ENCODE data around the gene CERS6.
"Not testable (repeated sequence)": the region's sequence is repeated elsewhere in the genome, so short reads cannot be mapped to it uniquely, and the experiment has no call there.

Gene CERS6

DNA sequence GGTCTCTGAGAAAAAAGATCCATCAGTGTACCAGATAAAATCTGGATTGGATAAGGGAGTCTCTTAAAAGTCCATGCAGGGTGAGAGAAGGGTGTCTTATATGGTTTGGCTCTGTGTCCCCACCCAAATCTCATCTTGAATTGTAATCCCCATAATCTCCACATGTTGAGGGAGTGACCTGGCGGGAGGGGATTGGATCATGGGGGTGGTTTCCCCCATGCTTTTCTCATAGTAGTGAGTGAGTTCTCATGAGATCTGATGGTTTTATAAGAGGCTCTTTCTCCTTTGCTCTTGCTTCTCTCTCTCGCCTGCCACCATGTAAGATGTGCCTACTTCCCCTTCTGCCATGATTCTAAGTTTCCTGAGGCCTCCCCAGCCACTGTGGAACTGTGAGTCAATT, 46.8 kb downstream of the CERS6 start:
- DNase-seq: not testable (repeated sequence)

DNA sequence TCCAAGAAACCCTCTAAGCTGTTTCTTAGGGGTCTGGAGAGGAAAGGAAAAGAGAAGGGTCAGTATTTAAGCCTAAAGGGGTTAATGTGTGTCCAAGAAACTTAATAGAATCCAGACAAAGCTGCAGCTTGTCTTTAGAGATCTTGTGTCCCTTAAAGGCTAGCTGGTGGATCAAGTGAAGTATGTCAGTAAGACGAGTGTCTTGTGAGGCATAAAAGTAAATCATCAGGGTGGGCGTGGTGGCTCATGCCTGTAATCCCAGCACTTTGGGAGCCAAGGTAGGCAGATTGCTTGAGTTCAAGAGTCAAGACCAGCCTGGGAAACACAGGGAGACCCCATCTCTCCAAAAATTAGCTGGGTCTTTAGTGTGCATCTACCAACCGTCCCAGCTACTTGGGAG, 47.8 kb downstream of the CERS6 start:
- no peak for DNase-seq

DNA sequence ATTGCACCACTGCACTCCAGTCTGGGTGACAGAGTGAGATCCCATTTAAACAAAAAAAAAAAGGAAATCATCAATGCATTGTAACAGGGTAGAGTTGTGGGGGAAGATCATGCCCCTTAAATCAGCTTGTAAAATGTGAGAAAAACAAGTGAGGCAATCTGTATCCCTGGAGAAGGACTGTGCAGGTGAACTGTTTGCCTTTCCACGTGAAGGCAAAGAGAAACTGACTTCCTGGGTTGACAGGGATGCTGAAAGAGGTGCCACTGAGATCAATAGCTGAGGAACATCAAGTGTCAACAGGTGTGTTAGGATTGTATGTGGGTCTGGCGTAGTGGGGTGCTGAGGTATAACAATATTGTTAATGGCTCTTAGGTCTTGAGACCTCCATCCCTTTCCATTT, 48.3 kb downstream of the CERS6 start:
- DNase-seq: no peak

DNA sequence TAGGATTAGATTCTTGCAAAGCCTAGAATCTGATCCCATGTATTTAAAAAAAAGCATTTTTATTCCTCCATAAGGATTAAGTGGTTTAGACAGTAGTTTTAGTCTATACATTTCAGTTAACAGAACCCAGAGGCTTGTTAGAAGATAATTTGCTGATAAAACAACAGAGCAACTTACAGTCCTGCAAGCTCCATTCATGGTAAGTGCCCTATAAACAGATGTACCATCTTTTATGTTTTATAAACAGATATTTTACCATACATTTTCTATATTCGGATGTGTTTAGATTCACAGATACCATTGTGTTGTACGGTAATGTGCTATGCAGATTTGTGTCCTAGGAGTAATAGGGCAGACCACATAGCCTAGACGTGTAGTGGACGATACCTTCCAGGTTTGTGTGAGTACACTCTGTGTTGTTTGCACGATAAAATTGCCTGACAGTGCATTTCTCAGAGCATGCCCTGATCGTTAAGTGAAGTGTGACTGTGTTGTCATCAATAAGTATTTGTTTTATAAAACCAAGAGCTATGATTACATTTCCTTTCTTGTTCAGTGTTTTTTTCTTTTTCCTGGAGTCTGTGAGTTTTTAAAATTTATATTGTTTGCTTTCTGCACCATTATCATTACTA, 54.2 kb downstream of the CERS6 start:
- no peak for DNase-seq

DNA sequence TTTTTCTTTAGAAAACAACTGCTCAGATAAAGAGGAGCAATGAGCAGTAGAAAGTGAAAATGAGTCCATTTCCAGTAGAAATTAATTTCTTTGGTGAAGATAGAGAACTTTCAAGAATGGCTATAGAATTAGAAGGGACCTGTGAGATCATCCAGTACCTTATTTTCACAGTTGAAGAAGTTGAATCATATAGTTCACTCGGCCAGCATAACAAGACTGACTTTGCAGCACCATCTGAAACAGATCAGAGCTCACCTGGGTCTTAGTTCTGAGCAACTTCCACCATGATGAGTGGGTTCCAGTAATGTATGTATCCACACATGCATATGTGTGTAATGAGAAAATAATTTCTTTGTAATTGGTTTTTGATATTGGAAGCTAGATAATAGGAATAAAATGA, 58.6 kb downstream of the CERS6 start:
- DNase-seq: no peak

DNA sequence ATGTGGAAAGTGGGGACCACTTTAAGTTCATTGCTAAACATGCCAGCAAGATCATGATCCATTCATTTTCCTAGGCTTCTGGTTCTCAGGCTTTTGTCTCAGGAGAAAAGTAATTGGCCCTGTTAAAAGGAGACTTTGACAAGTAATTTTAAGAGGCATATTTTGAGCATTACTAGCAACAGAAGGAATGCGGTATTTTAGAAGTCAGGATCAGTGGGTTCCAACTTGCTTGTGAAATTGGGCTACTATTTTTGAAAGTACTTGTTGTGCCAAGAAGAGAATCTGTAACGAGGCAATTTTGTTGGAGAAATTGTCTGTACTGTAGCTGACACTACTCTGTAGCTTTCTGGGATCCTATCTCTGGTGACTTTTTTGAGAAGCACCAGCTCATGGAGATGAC, 59.4 kb downstream of the CERS6 start:
- DNase-seq: no peak

DNA sequence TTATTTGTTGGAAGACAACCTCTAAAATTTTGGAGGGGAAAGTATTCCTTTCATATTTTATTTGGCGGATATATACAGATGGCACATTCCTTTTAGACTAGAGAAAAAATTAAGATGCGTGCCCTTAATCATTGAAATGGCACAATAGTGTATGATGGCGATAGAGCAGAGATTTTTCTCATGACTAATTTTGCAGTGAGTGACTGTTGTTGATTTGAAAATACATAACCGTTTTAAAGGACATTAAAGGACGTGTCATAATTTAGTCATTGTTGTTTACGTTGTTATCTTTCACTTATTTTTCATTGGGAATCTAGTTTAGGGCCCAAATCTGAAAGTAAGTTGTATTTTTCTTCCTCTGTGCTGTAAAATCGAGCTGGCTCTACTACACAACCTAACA, 61.7 kb downstream of the CERS6 start:
- DNase-seq: no peak

DNA sequence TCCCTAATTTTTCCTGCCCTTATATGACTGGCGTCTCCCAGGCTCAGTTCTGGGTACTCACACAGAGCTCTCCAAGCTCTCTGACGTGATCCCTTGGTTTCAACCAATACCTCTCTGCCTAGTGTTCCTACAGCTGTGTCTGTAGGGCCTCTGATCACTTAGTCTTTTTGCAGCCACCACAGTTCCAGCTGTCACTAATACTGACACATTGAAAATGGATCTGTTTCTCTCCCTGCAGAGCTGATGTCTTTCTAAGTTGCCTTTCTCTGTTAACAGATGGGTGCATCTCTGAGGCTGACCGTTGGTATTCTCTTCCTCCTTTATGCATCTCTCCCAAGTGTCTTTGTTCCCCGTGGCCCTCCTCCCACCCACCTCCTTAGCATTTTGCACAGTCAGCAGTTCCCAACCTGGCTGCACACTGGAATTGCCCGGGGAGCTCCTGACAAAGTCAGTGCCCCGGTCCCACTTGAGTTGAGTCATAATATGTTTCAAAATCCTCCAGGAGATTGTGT, 62.5 kb downstream of the CERS6 start:
- DNase-seq: no peak

DNA sequence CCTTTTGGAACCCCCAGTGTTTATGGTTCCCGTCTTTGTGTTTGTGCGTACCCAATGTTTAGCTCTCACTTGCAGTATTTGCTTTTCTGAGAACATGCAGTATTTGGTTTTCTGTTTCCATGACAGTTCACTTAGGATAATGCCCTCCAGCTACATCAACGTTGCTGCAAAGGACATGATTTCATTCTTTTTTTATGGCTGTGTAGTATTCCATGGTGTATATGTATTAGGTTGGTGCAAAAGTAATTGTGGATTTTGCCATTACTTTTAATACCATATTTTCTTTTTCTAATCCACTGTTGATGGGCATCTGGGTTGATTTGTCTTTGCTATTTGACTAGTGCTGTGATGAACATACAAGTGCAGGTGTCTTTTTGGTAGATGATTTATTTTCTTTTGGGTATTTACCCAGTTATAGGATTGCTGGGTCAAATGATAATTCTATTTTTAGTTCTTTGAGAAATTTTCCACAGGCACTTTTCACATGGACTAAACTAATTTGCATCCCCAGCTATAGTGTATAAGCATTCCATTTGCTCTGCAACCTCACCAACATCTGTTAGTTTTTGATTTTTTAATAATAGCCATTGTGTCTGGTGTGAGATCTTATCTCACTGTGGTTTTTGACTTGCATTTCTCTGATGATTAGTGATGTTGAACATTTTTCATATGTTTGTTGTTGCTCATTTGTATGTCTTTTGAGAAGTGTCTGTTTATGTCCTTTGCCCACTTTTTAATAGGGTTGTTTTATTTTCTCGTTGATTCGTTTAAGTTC, 63.6 kb downstream of the CERS6 start:
- no peak for DNase-seq

DNA sequence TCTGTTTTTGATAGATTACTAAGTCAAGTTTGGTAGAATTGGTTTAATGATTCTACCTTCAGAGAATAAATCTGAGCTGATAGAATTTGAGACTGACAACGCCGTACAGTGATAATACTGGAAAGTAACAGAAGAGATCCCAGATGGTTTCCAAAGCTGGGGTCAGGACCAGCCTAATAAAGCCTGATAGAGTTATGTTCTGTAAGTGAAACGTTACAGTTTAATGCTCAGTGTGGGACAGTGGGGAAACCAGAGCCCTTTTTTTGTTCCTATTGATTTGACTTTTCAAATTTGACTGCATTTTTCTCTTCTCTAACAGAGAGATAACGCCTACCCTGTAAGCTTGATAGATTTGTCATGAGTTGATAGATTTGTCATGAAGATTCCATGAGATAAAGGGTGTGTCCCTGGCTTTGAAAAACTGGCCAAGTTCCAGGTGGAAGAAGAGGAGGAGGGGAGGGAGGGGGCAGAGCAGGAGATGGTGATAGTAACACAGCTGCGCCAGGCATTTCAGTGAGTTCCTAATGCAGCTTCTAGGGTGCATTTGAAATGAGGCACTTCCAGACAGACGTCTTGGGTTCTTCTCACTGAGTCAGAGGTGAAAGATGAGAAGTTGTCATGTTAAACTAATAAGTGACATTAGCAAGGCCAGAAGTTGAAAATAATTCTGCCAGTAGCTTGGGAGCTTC, 65.1 kb downstream of the CERS6 start:
- DNase-seq: no peak

DNA sequence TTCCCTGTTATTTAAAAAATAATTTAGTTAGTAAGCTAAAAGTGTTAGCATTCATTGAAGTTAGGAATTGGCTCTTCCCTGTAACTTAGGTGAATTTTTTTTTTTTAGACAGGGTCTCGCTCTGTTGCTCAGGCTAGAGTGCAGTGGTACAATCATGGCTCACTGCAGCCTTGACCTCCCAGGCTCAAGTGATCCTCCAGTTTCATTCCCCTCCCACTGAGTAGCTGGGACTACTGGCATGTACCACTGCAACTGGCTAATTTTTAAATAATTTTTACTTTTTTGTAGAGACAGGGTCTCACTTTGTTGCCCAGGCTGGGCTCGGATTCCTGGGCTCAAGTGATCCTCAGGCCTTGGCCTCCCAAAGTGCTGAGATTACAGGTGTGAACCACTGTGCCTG, 66.4 kb downstream of the CERS6 start:
- no peak for DNase-seq

DNA sequence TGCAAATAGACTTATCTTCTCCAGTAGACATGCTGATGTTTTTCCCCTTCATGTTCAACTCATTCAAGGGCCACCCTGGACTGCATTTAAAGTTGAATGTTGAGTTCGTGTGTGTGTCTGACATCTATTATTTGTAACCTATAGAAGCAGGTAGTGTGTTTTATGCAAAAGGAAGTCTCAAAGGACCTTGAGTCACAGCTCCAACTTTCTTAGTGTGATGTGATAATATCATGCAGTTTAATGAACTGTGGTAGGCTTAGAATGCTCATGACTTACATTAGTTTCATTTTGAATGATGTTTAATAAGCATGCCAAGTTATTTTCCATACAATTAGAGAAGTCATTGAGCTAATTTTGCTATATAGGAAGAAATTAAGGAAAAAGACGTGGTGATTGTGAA, 67.9 kb downstream of the CERS6 start:
- no peak for DNase-seq

DNA sequence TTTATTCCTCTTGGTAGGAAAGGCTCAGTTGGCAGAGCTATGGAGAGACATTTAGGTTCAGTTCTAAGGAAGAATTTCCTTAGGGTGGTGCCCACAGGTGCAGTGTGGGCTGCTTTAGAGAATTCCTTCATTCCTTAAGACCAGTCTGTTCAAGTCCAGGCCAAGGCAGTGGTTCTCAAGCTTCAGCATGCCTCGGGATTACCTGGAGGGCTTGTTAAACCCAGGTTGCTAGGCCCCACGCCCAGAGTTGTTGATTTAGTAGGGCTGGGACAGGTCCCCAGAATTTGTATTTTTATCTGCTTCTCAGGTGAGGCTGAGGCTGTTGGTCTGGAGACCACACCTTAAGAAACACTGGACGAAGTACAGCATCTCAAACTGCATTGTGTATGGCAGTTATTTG, 68.9 kb downstream of the CERS6 start:
- DNase-seq: no peak

DNA sequence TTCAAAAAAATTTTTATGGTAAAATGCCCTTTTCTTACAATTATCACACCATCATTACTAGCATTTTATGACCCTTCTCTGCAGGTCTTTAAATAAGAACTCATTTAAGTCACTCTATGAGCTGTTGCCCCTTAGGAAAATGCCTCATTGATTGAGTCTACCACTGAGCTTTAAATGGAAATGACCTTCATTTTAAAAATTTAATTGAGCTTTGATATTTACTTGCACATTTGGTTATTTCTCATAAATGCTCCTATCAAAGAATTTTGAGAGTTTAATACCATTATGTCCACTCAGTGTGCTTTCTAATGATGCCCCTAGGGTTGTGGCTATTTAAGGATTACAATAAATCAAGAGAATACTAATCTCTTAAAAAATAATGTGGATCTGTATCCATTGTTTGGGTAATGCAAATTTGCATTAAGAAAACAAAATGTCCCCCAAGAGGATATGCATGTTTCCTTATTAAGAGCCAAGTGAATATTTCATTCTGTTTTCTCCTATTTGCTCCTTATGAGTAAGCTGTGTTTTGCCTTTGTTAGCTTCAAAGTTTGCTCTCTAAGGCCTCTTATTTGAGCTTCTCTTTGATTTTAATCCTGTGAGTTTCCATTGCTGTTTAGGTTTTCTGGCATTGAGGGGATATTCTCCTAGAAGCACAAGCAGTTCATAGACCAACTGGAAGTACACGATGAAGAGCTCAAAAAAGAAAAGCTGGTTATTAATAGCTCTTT, 69.8 kb downstream of the CERS6 start:
- DNase-seq: no peak

DNA sequence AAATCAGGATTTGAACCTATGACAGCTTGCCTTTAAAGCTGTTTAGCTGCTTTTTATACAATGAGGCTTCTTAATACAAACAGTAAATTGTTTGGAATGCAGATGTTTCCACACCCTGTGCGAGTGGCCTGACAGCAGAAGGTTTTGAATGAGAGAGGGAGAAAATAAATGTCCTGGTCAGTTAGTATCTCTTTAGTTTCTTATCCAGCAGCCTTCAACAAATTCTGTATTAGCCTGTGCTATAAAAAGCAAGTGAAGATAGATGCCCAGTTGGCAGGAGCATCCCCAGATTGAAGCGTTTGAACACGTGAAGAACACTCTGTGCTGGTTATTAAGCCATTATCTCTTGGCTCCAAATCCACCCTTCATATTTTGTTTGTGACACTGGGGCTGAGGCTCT, 70.6 kb downstream of the CERS6 start:
- no peak for DNase-seq

DNA sequence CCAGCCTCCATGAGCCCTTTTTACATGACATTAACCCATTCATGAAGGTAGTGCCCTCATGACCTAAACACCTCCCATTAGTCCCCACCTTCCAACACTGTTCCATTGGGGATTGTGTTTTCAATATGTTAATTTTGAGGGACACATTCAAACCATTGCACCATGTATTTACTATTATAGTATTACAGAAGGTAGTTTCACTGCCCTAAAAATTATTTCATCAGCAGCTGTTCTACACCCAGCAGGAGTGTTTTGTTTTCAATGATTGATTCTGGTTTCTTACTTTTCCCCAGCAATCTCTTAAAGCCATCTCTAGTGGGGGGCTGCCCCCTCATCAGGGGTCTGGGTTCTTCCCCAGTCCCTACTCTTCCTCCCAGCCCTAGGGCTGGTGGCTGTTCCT, 71.9 kb downstream of the CERS6 start:
- no peak for DNase-seq

DNA sequence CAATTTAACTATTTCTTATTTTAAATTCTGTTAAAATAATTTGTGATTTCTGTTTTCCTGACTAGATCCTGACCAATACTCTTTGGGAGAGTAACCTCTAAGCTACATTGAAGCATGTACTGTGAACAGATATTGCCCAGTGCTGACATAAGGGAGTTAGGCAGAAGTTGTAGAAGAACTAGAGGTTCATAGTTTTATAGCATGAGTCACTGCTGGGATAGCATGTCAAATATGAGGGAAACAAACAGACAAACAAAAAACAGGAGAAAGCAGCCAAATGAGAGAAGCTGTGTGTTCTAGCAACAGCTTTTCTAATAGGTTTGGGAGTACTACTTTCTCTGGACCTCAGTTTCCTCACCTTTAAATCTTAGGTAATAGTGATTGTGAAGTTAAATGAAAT, 72.4 kb downstream of the CERS6 start:
- DNase-seq: no peak

DNA sequence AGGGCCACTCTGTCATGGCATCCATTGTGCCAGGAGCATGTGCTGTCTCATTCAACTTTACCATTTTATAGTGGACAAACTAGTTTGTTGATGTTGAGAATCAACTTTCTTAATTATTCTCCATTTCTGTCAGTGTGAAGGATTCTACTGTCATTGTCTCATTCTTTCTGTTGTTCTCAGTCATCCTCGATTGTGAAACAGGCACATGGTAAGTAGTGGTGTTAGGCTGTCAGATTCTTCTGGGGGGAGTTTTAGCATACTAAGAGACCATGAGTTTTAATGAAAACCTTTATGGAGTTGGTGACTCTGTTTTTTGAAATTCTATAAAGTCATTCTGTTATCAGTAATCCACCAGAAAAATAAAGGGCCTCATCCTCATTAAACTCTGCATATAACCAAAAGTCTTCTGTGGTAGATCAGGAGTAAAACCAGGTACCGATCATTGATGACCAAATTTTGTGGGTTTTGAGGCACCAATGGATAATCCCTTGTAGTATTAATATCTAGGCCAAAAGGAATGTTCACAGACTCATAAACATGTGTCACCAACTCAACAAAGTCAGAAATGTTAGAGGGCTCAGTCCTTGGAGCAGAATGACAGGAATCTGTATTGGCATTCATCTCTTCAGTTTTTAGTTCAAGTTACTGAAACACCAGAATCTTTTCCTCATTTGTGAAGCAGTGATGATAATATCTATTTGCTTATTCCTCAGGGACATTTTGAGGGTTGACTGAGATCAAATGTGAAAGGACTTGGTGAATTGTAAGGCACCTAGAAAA, 73.2 kb downstream of the CERS6 start:
- DNase-seq: no peak

DNA sequence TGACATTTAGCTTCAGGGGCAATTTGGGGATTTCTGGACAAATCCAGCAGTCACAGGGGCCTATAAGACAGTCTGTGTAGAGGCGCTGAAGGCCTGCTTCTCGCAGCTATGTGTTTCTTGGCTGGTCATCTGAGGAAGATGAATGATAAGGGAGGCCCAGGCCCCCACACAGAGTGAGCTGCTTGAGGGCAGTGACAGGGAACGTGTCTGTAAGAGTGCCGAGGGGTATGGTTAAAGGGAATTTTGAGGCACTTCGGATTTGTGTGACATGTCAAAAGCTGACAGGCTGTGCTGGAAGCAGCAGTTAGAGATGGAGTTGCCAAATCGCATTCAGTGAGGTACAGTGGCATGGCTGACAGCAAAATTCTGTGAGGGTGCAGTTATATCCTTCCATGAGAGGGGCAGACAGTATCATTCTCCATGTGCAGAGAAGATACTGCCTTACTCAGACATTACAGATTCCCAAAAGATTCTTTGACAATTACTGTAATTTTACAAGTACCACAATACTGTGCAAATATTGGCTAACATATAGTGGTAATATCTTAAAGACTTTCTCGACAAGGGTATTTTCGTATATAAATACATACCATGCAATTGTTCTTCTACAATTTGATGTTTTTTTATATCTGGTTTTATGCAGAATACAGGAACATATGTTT, 74.0 kb downstream of the CERS6 start:
- DNase-seq: no peak

DNA sequence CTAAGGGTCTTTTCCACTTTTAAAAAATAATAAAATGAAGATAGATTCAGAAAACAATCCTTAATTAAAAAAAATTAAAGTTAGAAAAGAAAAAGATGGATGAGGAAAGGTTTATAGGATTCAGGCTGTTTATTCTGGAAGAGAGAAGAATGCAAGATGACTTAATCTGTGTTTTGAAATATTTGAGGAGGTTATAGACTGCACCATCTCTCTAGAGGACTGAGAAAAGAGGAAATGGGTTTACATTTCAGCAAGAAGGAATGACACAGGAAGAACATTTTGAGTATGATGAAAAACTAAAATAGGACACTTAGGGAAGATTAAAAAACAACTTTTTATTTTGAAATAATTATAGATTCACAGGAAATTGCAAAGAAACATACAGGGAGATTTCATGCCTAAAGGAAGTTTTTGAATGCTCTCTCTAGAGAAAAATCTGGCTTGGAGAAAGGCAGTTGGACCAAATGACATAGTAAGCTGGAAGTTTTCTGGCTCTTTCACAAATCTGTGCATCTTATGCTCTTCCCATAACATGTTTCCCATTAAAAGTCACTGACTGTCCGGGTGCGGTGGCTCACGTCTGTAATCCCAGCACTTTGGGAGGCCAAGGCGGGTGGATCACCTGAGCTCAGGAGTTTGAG, 75.0 kb downstream of the CERS6 start:
- no peak for DNase-seq

DNA sequence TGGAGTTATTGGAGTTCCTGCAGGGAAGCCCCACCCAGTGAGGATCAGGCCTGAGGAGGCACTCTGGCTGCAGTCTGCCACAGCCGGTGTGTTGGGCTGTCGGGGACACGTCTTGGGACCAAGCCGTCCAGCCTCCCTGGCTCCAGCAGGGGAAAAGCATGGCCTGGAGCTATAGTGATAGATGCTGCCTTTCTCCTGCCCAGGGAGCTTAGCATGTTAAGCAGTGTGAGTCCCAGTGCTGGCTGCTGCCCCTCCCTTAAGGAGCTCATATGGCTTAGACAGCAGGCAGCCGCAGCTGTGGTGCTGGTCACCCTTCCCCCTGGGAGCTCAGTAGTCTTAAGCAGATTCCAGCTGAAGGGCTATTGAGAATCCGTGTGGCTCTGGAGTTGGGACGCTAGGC, 78.9 kb downstream of the CERS6 start:
- DNase-seq: no peak

Data from activated CD8-positive, alpha-beta memory T cell treated with anti-CD3 and anti-CD28 coated beads, Interleukin-2, amount 50 U/mL, for 4 hours (primary cell).